H1 (cell line): ENCODE measurements around the gene RNF5. TPM values are rescaled to one million over a fixed set of nuclear protein-coding genes. Genes with fewer than 3 reads are reported as not detected.

ENCODE experiments used
- ATF2 ChIP-seq: IDR thresholded peaks from 2 replicates; pipeline ENCODE4 v1.6.1; 2012; ENCODE audit warnings: low read length, inconsistent platforms
- SP1 ChIP-seq: IDR thresholded peaks from 2 replicates; pipeline ENCODE4 v1.6.1; 2011; ENCODE audit warnings: low read depth, low read length
- polyA plus RNA-seq, 7 experiments: library from polyadenylated mRNA; depleted of rRNA in 3 of 7; stranded (reverse) in 5 of 7; unstranded in 2 of 7; fragments of >200 nt in 5 of 7; fragments of 200-250 nt in 2 of 7; gene quantifications; 1 replicate in 5 of 7; 2 replicates in 1 of 7; 4 replicates in 1 of 7; pipeline versions ENCODE4 v1.2.1 to v1.2.3, GENCODE V29; 2011 to 2013; ENCODE audit warnings: missing spikeins in 2 of 7, mixed read lengths in 2 of 7
- total RNA-seq: library from RNA; stranded (reverse); fragmentation: NEBNext Ultra II Directional; extraction: Animal tissue kit (Norgen Biotek cat#: 25700); gene quantifications from 2 replicates; pipeline ENCODE4 v1.2.1, GENCODE V29; 2021

Gene RNF5
- total and polyA plus RNA-seq, 2 of the 8 experiments (the other 6 are each of a cell fraction or from before 2014, with no cell fraction given), result 90.0 to 158 TPM

GRCh38 chr6:32133786-32134185, 44.4 kb upstream of the RNF5 start (continued):
- TF ChIP-seq ATF2 (no peak), SP1 (no peak)
- TF ChIP-seq, all 59 proteins: peak for 0
